Stimulated activated CD4-positive, alpha-beta T cell treated with anti-CD3 and anti-CD28 coated beads, Interleukin-2, amount 100 ng/mL, for 4 hours (primary cell): ENCODE measurements around the gene APOBEC3C.
"Not testable (repeated sequence)": the region's sequence is repeated elsewhere in the genome, so short reads cannot be mapped to it uniquely, and the experiment has no call there.

Source experiments
- DNase-seq: peaks from one replicate; pipeline ENCODE4 v3.0.0-alpha.2; 2020; ENCODE audit warnings: low read depth

APOBEC3C gene

GRCh38 chr22:39063904-39064303 is 49.8 kb downstream of the APOBEC3C start:
- DNase-seq, result not testable (repeated sequence)

GRCh38 chr22:39066442-39067276 is 52.6 kb downstream of the APOBEC3C start:
- not testable (repeated sequence) for DNase-seq

GRCh38 chr22:39068033-39068785 is 54.2 kb downstream of the APOBEC3C start:
- DNase-seq, result no peak
